Adipose tissue (tissue), 3 donors: ENCODE measurements around the gene TCF15. TPM values are rescaled to one million over a fixed set of nuclear protein-coding genes. Genes with fewer than 3 reads are reported as not detected.

Experiments
- H3K27ac ChIP-seq: one replicate; pipeline ENCODE4 v1.5.1; 2013; ENCODE audit warnings: low read depth, low read length
- WGBS, 3 donors: extraction: QIAGEN DNeasy Blood & Tissue Kit; methylation state at CpG; one replicate each; pipeline ENCODE4 v1.1.7; 2013; 5-methylcytosine and 5-hydroxymethylcytosine counted together
- polyA plus RNA-seq, 3 donors: library from polyadenylated mRNA; stranded (reverse); fragments of 200-250 nt; gene quantifications; one replicate each; pipeline ENCODE4 v1.2.3, GENCODE V29; 2013
- donor health status: healthy with polysubstance abuse.
- donor health status: Bipolar disorder and iron deficiency.
- donor health status: healthy.

The TCF15 gene
- polyA plus RNA-seq, 3 donors = 0.35 to 8.2 (median 4.5) TPM

GRCh38 chr20:568097-568652 lies 41.9 kb downstream of the TCF15 start:
- H3K27ac ChIP-seq = no peak overlapping the region
- 20 to 33% (median 21%) methylated on average over 20 of the region's 20 CpGs for WGBS, 3 donors

GRCh38 chr20:564192-564591 lies 45.9 kb downstream of the TCF15 start:
- 93 to 100% (median 94%) methylated on average over 3 of the region's 3 CpGs for WGBS, 3 donors
- no peak overlapping the region for H3K27ac ChIP-seq

GRCh38 chr20:563187-563586 lies 46.9 kb downstream of the TCF15 start:
- H3K27ac ChIP-seq = no peak overlapping the region
- 80 to 82% (median 81%) methylated on average over 5 of the region's 5 CpGs for WGBS, 3 donors

GRCh38 chr20:562232-562897 lies 47.7 kb downstream of the TCF15 start:
- no peak overlapping the region for H3K27ac ChIP-seq
- WGBS, 3 donors = 68 to 78% (median 73%) methylated on average over 5 of the region's 5 CpGs

GRCh38 chr20:561437-562231 lies 48.5 kb downstream of the TCF15 start:
- no peak overlapping the region for H3K27ac ChIP-seq
- 36 to 37% (median 37%) methylated on average over 12 of the region's 12 CpGs for WGBS, 3 donors

GRCh38 chr20:560680-561079 lies 49.4 kb downstream of the TCF15 start:
- H3K27ac ChIP-seq = no peak overlapping the region
- WGBS, 3 donors = 33 to 56% (median 49%) methylated on average over 2 of the region's 2 CpGs

- 74 to 90% (median 80%) methylated on average over 3 of the region's 3 CpGs for WGBS, 3 donors
- no peak overlapping the region for H3K27ac ChIP-seq
Measured at GRCh38 chr20:558117-558516, 52.0 kb downstream of the TCF15 start.

- H3K27ac ChIP-seq = no peak overlapping the region
- 94 to 98% (median 97%) methylated on average over 2 of the region's 2 CpGs for WGBS, 3 donors
Measured at GRCh38 chr20:556984-557383, 53.1 kb downstream of the TCF15 start.

- 34 to 50% (median 40%) methylated on average over 6 of the region's 6 CpGs for WGBS, 3 donors
- H3K27ac ChIP-seq = no peak overlapping the region
Measured at GRCh38 chr20:555976-556385, 54.1 kb downstream of the TCF15 start.

Other genes with a start within 250 kb of the TCF15 start
- gene TRIB3, start 229.5 kb downstream of the TCF15 start, polyA plus RNA-seq = 10 to 100 TPM in 1 of 3 donors, 1 to 10 TPM in 2; 5.4 to 12.9 (median 7.9) TPM
- 10 to 100 TPM; 58.7 to 81.0 (median 65.6) TPM for gene RBCK1, start 202.0 kb downstream of the TCF15 start, polyA plus RNA-seq
- gene TBC1D20, start 147.8 kb downstream of the TCF15 start, polyA plus RNA-seq = 10 to 100 TPM; 11.6 to 27.3 (median 25.0) TPM
- 10 to 100 TPM; 24.3 to 37.1 (median 29.4) TPM for gene CSNK2A1, start 66.5 kb downstream of the TCF15 start, polyA plus RNA-seq
- 10 to 100 TPM; 13.3 to 26.1 (median 20.7) TPM for gene SRXN1, start 42.9 kb upstream of the TCF15 start, polyA plus RNA-seq
- under 1 TPM in 1 of 3 donors, not detected in 2; 0.05 TPM for gene SCRT2, start 65.5 kb upstream of the TCF15 start, polyA plus RNA-seq
- gene SLC52A3, start 158.2 kb upstream of the TCF15 start, polyA plus RNA-seq = 1 to 10 TPM in 2 of 3 donors, under 1 TPM in 1; 0.62 to 3.6 (median 1.0) TPM
- 1 to 10 TPM; 2.7 to 5.3 (median 3.9) TPM for gene FAM110A, start 223.4 kb upstream of the TCF15 start, polyA plus RNA-seq